ENCODE measurements around the gene UGGT2.

- TF ChIP-seq CTCF (IDR thresholded peaks at IDR 0.05): no peak
- no peak for TF ChIP-seq POLR2A (IDR thresholded peaks at IDR 0.05)
These were observed 251.4 kb downstream of the UGGT2 start for GRCh38 chr13:95801825-95802224.

All from thyroid gland (tissue), 4 donors.